Measurements from ENCODE around the gene PRRC2A. TPM values are rescaled to one million over a fixed set of nuclear protein-coding genes. Genes with fewer than 3 reads are reported as not detected.

PRRC2A gene
- total and polyA plus RNA-seq, 2 experiments from 2014 or later, result 42.5 to 46.0 TPM

DNA sequence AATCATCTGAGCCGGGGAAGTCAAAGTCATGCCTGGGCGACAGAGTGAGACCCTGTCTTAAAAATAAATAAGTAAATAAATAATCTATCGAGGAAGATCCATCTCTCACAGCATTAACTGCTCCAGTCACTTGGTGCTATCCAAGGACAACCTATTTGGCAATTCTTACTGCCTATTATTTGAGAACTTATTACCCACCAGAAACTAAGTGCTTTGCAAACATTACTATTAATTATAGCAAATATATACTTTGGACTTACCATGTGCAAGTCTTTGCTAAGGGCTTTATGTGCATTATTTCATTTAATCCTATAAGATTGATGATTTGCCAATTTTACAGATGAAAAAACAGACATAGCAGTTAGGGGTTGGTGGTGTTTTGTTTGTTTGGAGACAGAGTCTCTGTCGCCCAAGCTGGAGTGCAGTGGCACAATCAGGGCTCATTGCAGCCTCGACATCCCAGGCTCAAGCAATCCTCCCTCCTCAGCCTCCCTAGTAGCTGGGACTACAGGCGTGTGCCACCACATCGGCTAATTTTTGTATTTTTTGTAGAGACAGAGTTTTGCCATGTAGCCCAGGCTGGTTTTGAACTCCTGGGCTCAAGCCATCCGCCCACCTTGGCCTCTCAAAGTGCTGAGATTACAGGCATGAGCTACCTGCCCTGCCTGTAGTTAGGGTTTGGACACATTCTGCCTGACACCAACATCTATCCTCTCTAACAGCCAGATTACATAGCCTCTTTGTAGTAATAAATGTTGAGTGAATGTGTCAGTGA lies 34.2 kb downstream of the PRRC2A start:
- Histone ChIP-seq H2AFZ (no peak overlapping the region), H3K36me3 (ENCODE audit: low read depth) (no peaks in the 10 kb centered on the region), H3K79me2 (ENCODE audit: insufficient read depth) (peaks cover 87% of the 10 kb centered on the region), H3K4me1 (ENCODE audit: insufficient read depth) (peaks cover 29% of the 10 kb centered on the region), H3K27ac (no peak overlapping the region), H3K9me3 (ENCODE audit: low read depth) (no peaks in the 10 kb centered on the region), H4K20me1 (ENCODE audit: insufficient read depth) (no peaks in the 10 kb centered on the region), H3K4me2 (ENCODE audit: unreplicated experiment) (no peak overlapping the region), H3K4me3 (no peak overlapping the region), H3K9me2 (ENCODE audit: insufficient read depth) (no peaks in the 10 kb centered on the region), H3F3A (ENCODE audit: insufficient read depth) (peaks cover 8% of the 10 kb centered on the region), H3K9ac (no peak overlapping the region), H3K27me3 (replicated peaks; ENCODE audit: insufficient read depth) (no peaks in the 10 kb centered on the region)
- WGBS, 2 experiments (ENCODE audit: low coverage in 1 of 2, low lambda C conversion rate in 2 of 2, missing lambda C conversion rate in 2 of 2), result 89 to 94% methylated on average over 8 of the region's 8 CpGs
- TF ChIP-seq EZH2phosphoT487 (IDR thresholded peaks at IDR 0.05; ENCODE audit: insufficient read depth, low read depth), result no peak
- TF ChIP-seq EZH2 (IDR thresholded peaks at IDR 0.05; ENCODE audit: insufficient read depth, poor library complexity, severe bottlenecking), result no peak
- in situ Hi-C loops (cut with MboI), result no loop called here
- DNase-seq, result no peak

DNA sequence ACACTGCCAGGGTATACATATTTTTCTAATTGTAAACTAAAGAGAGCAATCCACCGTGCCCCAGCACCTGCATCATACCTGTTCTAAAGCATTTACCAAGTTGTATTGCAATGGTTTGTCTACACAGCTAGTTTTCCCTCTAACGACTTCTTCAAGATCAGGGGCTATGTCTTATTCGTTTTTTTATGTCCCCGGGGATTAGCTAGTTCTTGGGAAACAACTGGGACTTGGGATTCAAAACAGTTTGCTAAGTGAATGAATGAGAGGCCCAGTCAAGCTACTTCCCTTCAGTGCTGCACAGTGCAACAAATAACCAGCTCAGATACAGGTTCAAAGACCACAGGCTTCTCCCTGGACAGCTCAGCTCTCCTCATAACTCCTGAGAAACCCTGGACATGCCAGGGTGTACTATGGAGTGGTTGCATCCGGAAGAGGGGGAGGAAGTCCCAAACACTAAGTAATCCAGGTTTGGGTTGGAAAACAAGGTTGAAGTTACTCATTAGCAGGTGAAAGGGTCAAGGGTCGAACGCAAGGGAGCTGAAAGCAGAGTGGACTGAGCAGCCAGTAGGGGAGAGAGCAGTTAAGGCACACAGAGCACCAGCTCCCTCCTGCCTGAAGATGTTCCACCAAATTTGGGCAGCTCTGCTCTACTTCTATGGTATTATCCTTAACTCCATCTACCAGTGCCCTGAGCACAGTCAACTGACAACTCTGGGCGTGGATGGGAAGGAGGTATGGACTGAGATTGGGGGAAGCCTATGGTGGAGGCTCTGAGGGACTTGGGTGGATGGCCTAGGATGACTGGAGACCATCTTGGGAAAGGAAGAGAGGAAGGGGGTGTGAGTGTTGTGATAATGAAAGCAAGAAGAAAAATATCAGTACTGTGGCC lies 35.1 kb downstream of the PRRC2A start, which contains the start of gene APOM:
Gene APOM, plus strand, starts transcription at position 546 of the 889 bp plus-strand sequence. Its CDS starts 73 bp downstream, at position 619.
- WGBS, 2 experiments (ENCODE audit: low coverage in 1 of 2, low lambda C conversion rate in 2 of 2, missing lambda C conversion rate in 2 of 2), result 89 to 90% methylated on average over 8 of the region's 8 CpGs
- H3K9ac ChIP-seq, result no peak within 1 kb of the TSS
- TF ChIP-seq EZH2phosphoT487 (IDR thresholded peaks at IDR 0.05; ENCODE audit: insufficient read depth, low read depth) (no peak), EZH2 (IDR thresholded peaks at IDR 0.05; ENCODE audit: insufficient read depth, poor library complexity, severe bottlenecking) (no peak)
- in situ Hi-C loops (cut with MboI), result no loop called here
- H2AFZ ChIP-seq, result no peak within 1 kb of the TSS
- H3K4me3 ChIP-seq, result no peak within 1 kb of the TSS
- peaks cover 87% of the 10 kb centered on the region for H3K79me2 ChIP-seq (ENCODE audit: insufficient read depth)
- no peaks in the 10 kb centered on the region for H4K20me1 ChIP-seq (ENCODE audit: insufficient read depth)
- peaks cover 8% of the 10 kb centered on the region for H3F3A ChIP-seq (ENCODE audit: insufficient read depth)
- H3K4me2 ChIP-seq (ENCODE audit: unreplicated experiment), result no peak within 1 kb of the TSS
- H3K36me3 ChIP-seq (ENCODE audit: low read depth), result no peaks in the 10 kb centered on the region
- no peaks in the 10 kb centered on the region for H3K9me2 ChIP-seq (ENCODE audit: insufficient read depth)
- peaks cover 25% of the 10 kb centered on the region for H3K4me1 ChIP-seq (ENCODE audit: insufficient read depth)
- DNase-seq, result no peak
- H3K9me3 ChIP-seq (ENCODE audit: low read depth), result no peaks in the 10 kb centered on the region
- H3K27ac ChIP-seq, result no peak within 1 kb of the TSS
- H3K27me3 ChIP-seq (replicated peaks; ENCODE audit: insufficient read depth), result no peaks in the 10 kb centered on the region

DNA sequence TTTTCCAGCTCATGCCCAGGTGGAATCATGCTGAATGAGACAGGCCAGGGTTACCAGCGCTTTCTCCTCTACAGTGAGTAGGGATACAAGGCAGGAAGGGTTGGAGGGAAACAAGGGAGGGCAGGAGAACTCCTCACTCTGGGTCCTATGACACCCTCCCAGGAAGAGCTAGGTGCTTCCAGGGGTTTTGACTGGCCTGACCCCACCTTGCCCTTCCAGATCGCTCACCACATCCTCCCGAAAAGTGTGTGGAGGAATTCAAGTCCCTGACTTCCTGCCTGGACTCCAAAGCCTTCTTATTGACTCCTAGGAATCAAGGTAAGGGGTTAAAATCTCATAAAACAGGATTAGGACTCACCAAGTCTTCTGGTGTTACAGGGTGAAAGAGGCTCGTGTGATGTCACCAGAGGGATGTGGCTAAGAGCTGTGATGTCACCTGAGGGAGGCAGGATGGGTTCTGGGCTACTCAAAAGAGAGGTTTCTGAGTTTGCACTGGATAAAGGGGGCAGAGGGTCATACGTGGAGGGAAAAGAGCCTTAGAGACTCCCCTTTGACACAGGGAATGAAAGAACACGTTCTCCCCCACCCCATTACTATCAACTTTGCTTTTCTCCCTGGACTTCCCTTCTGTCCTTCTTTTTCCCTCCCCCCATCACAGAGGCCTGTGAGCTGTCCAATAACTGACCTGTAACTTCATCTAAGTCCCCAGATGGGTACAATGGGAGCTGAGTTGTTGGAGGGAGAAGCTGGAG lies 37.1 kb downstream of the PRRC2A start:
- H3K4me2 ChIP-seq (ENCODE audit: unreplicated experiment), result no peak overlapping the region
- H3K9me3 ChIP-seq (ENCODE audit: low read depth), result no peaks in the 10 kb centered on the region
- peaks cover 92% of the 10 kb centered on the region for H3K79me2 ChIP-seq (ENCODE audit: insufficient read depth)
- no peak overlapping the region for H3K27ac ChIP-seq
- H3F3A ChIP-seq (ENCODE audit: insufficient read depth), result peaks cover 20% of the 10 kb centered on the region
- no peak overlapping the region for H3K9ac ChIP-seq
- no peaks in the 10 kb centered on the region for H3K27me3 ChIP-seq (replicated peaks; ENCODE audit: insufficient read depth)
- DNase-seq, result peak; percentile 44
- WGBS, 2 experiments (ENCODE audit: low coverage in 1 of 2, low lambda C conversion rate in 2 of 2, missing lambda C conversion rate in 2 of 2), result 54 to 63% methylated on average over 6 of the region's 6 CpGs
- no peaks in the 10 kb centered on the region for H3K9me2 ChIP-seq (ENCODE audit: insufficient read depth)
- no peaks in the 10 kb centered on the region for H4K20me1 ChIP-seq (ENCODE audit: insufficient read depth)
- no peak overlapping the region for H2AFZ ChIP-seq
- in situ Hi-C loops (cut with MboI), result no loop called here
- 0 out of 2 replicates have a peak overlapping the region, but pooled peaks have one; percentile 12 for H3K4me3 ChIP-seq
- H3K4me1 ChIP-seq (ENCODE audit: insufficient read depth), result peaks cover 21% of the 10 kb centered on the region
- no peak for TF ChIP-seq EZH2 (IDR thresholded peaks at IDR 0.05; ENCODE audit: insufficient read depth, poor library complexity, severe bottlenecking)
- TF ChIP-seq EZH2phosphoT487 (IDR thresholded peaks at IDR 0.05; ENCODE audit: insufficient read depth, low read depth), result no peak
- no peaks in the 10 kb centered on the region for H3K36me3 ChIP-seq (ENCODE audit: low read depth)
